ENCODE measurements around the gene DGKD.

DGKD gene

GRCh38 chr2:233416706-233417105 is 62.4 kb downstream of the DGKD start:
- Histone ChIP-seq H3K27ac (no peak overlapping the region), H3K4me1 (ENCODE audit: control insufficient read depth in 1 of 2, insufficient read depth in 1 of 2, low read depth in 1 of 2, low read length in 1 of 2) (peaks cover 10 to 14% of the 10 kb centered on the region in 2 experiments), H3K9me3 (no peaks in the 10 kb centered on the region), H3K36me3 (peaks cover 32% of the 10 kb centered on the region), H3K27me3 (no peaks in the 10 kb centered on the region), H3K4me3 (ENCODE audit: low read depth in 1 of 2, low read length in 1 of 2) (no peak overlapping the region)
- no peak for TF ChIP-seq CTCF (IDR thresholded peaks at IDR 0.05)

GRCh38 chr2:233417282-233417681 is 63.0 kb downstream of the DGKD start:
- no peaks in the 10 kb centered on the region for H3K9me3 ChIP-seq
- no peak overlapping the region for H3K4me3 ChIP-seq (ENCODE audit: low read depth in 1 of 2, low read length in 1 of 2)
- H3K36me3 ChIP-seq: peaks cover 32% of the 10 kb centered on the region
- no peak for TF ChIP-seq CTCF (IDR thresholded peaks at IDR 0.05)
- peaks cover 10 to 19% of the 10 kb centered on the region in 2 experiments for H3K4me1 ChIP-seq (ENCODE audit: control insufficient read depth in 1 of 2, insufficient read depth in 1 of 2, low read depth in 1 of 2, low read length in 1 of 2)
- H3K27ac ChIP-seq: no peak overlapping the region
- H3K27me3 ChIP-seq: no peaks in the 10 kb centered on the region

- Histone ChIP-seq H3K27me3 (no peaks in the 10 kb centered on the region), H3K4me3 (ENCODE audit: low read depth in 1 of 2, low read length in 1 of 2) (no peak overlapping the region), H3K27ac (peak overlapping the region; percentile 64)
These were observed 63.9 kb downstream of the DGKD start for GRCh38 chr2:233418052-233418760.

GRCh38 chr2:233418761-233419546 is 64.7 kb downstream of the DGKD start:
- no peaks in the 10 kb centered on the region for H3K9me3 ChIP-seq
- no peak overlapping the region for H3K4me3 ChIP-seq (ENCODE audit: low read depth in 1 of 2, low read length in 1 of 2)
- peaks cover 36% of the 10 kb centered on the region for H3K36me3 ChIP-seq
- peak overlapping the region; percentile 64 for H3K27ac ChIP-seq
- H3K27me3 ChIP-seq: no peaks in the 10 kb centered on the region
- no peak for TF ChIP-seq CTCF (IDR thresholded peaks at IDR 0.05)
- peaks cover 10 to 20% of the 10 kb centered on the region in 2 experiments for H3K4me1 ChIP-seq (ENCODE audit: control insufficient read depth in 1 of 2, insufficient read depth in 1 of 2, low read depth in 1 of 2, low read length in 1 of 2)

More at GRCh38 chr2:233418052-233418760, 63.9 kb downstream of the DGKD start:
- H3K9me3 ChIP-seq: no peaks in the 10 kb centered on the region
- peaks cover 32% of the 10 kb centered on the region for H3K36me3 ChIP-seq
- peaks cover 10 to 20% of the 10 kb centered on the region in 2 experiments for H3K4me1 ChIP-seq (ENCODE audit: control insufficient read depth in 1 of 2, insufficient read depth in 1 of 2, low read depth in 1 of 2, low read length in 1 of 2)
- no peak for TF ChIP-seq CTCF (IDR thresholded peaks at IDR 0.05)

GRCh38 chr2:233419602-233420391 is 65.5 kb downstream of the DGKD start:
- peak overlapping the region; percentile 64 for H3K27ac ChIP-seq
- H3K27me3 ChIP-seq: no peaks in the 10 kb centered on the region
- H3K4me3 ChIP-seq (ENCODE audit: low read depth in 1 of 2, low read length in 1 of 2): no peak overlapping the region
- peaks cover 10 to 20% of the 10 kb centered on the region in 2 experiments for H3K4me1 ChIP-seq (ENCODE audit: control insufficient read depth in 1 of 2, insufficient read depth in 1 of 2, low read depth in 1 of 2, low read length in 1 of 2)
- no peak for TF ChIP-seq CTCF (IDR thresholded peaks at IDR 0.05)
- H3K36me3 ChIP-seq: peaks cover 33% of the 10 kb centered on the region
- no peaks in the 10 kb centered on the region for H3K9me3 ChIP-seq
